GM12891 (cell line): Measurements from ENCODE around the gene RYR1.
"Not testable (repeated sequence)": the region's sequence is repeated elsewhere in the genome, so short reads cannot be mapped to it uniquely, and the experiment has no call there.

Source experiments
- PAX5 ChIP-seq: IDR thresholded peaks from 2 replicates; pipeline ENCODE4 v1.6.1; 2011; ENCODE audit warnings: low read length, moderate library complexity, mild to moderate bottlenecking; ENCODE audit not compliant: insufficient read depth, severe bottlenecking
- POLR2A ChIP-seq: IDR thresholded peaks from 2 replicates; pipeline ENCODE4 v1.6.1; 2011; ENCODE audit warnings: low read depth, low read length, control low read depth
- POLR2AphosphoS5 ChIP-seq: IDR thresholded peaks from 2 replicates; pipeline ENCODE4 v1.6.1; 2011; ENCODE audit warnings: low read depth, low read length, control low read depth
- POU2F2 ChIP-seq: IDR thresholded peaks from 2 replicates; pipeline ENCODE4 v1.6.1; 2011; ENCODE audit warnings: low read depth, mild to moderate bottlenecking, control low read depth, low read length, moderate library complexity
- SPI1 ChIP-seq: IDR thresholded peaks from 2 replicates; pipeline ENCODE4 v1.6.1; 2011; ENCODE audit warnings: low read depth, low read length, control low read depth
- TAF1 ChIP-seq: IDR thresholded peaks from 2 replicates; pipeline ENCODE4 v1.6.1; 2011; ENCODE audit warnings: low read depth, low read length, control low read depth

DNA sequence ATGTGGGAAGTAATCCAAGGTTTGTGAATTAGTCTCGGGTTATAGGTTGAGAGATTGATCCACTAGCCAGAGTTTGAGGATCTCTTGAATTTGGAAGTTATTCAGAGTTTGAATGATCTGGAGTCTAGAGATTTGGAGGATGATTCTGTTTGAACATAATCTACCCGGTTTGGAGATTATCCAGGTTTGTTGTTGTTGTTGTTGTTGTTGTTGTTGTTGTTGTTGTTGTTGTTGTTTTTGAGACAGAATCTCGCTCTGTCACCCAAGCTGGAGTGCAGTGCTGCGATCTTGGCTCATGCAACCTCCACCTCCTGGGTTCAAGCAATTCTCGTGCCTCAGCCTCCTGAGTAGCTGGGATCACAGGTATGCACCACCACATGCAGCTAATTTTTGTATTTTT is 21.6 kb upstream of the RYR1 start:
- TF ChIP-seq POLR2AphosphoS5, POLR2A, PAX5, POU2F2, TAF1, SPI1: not testable (repeated sequence)
